Ovary (tissue), 9 donors: ENCODE results near the gene ZMIZ1. TPM values are rescaled to one million over a fixed set of nuclear protein-coding genes. Genes with fewer than 3 reads are reported as not detected.

Source experiments
- DNase-seq, 5 donors: peaks; one replicate each; pipeline ENCODE4 v3.0.0-alpha.2; 2019 to 2020
- H3K27ac ChIP-seq, 2 donors: fragments of 200-600 bp; one replicate each; pipeline versions ENCODE4 v1.5.1 to v1.8.0; 2019 to 2022
- H3K27me3 ChIP-seq: fragments of 200-600 bp; one replicate; pipeline ENCODE4 v1.8.0; 2022
- H3K36me3 ChIP-seq: fragments of 200-600 bp; sonication (generic); one replicate; pipeline ENCODE4 v1.5.1; 2019
- H3K4me1 ChIP-seq: one replicate; pipeline ENCODE4 v1.8.1; 2013; ENCODE audit warnings: mild to moderate bottlenecking, moderate library complexity; ENCODE audit not compliant: insufficient read depth
- H3K4me3 ChIP-seq: fragments of 200-600 bp; sonication (generic); one replicate; pipeline ENCODE4 v1.5.1; 2017
- H3K9me3 ChIP-seq, 2 donors: fragments of 200-600 bp in 1 of 2; sonication (generic) in 1 of 2; one replicate each; pipeline versions ENCODE4 v1.5.1 to v1.8.1; 2013 to 2019; ENCODE audit warnings: mild to moderate bottlenecking in 1 of 2, moderate library complexity in 1 of 2
- CTCF ChIP-seq, 3 donors: fragments of 450-650 bp in 2 of 3; fragments of 200-600 bp in 1 of 3; IDR thresholded peaks; one replicate each; pipeline versions ENCODE4 v1.5.1 to v1.8.0; 2016 to 2022; ENCODE audit warnings: antibody characterized with exemption in 3 of 3, mild to moderate bottlenecking in 1 of 3
- EP300 ChIP-seq: sonication (generic); formaldehyde crosslinking; IDR thresholded peaks from one replicate; pipeline ENCODE4 v1.6.1; 2017; ENCODE audit warnings: antibody characterized with exemption
- POLR2A ChIP-seq: fragments of 450-650 bp; IDR thresholded peaks from one replicate; pipeline ENCODE4 v1.6.1; 2017; ENCODE audit warnings: antibody characterized with exemption, mild to moderate bottlenecking, moderate library complexity
- WGBS, 3 donors: extraction: QIAGEN DNeasy Blood & Tissue Kit in 1 of 3; methylation state at CpG; one replicate each; pipeline versions ENCODE4 v1.1.5 to v1.1.7; 2013 to 2017; 5-methylcytosine and 5-hydroxymethylcytosine counted together
- intact Hi-C, 4 donors: fragments of 100-400 bp; cut with DNase I; formaldehyde crosslinking; loops; one replicate each; pipeline versions ENCODE4 v1.11.0 to v1.15.1; 2022 to 2023
- polyA plus RNA-seq, 2 donors: library from polyadenylated mRNA; stranded (reverse); fragments of 200-250 nt in 1 of 2; fragments of 350-450 nt in 1 of 2; fragmentation: Illumina TruSeq in 1 of 2; extraction: RNeasy Lipid Tissue Mini Kit (QIAGEN cat#74804) in 1 of 2; gene quantifications; one replicate each; pipeline ENCODE4 v1.2.3, GENCODE V29; 2013 to 2014
- total RNA-seq, 7 donors: library from RNA; depleted of rRNA in 2 of 7; stranded (reverse); fragments of >200 nt in 2 of 7; fragmentation: NEBNext Ultra II Directional in 3 of 7; extraction: Animal tissue kit (Norgen Biotek cat#: 25700) in 3 of 7; gene quantifications; one replicate each; pipeline versions ENCODE4 v1.1.0 to v1.2.4, GENCODE V29; 2016 to 2023
- donor health status: DM: no; HTN: no; CAD: no; lungs with moderate emphysema.
- donor health status: DM: no; HTN: no; CAD: no.
- donor health status: Bipolar disorder and iron deficiency.
- donor health status: DM: yes; HTN: yes; CAD: no.
- donor health status: DM: no; HTN: no; CAD: no.
- donor health status: DM: yes; HTN: yes; CAD: no.

ZMIZ1 gene
- total and polyA plus RNA-seq, 9 donors, result 30.3 to 117 (median 69.1) TPM

- H3K9me3 ChIP-seq, result no peaks in the 10 kb centered on the region
- H3K4me3 ChIP-seq, result no peak overlapping the region
- H3K27me3 ChIP-seq, result no peaks in the 10 kb centered on the region
- H3K27ac ChIP-seq, result peak overlapping the region in 1 of 2 donors; percentile 16
- no peaks in the 10 kb centered on the region for H3K36me3 ChIP-seq
- intact Hi-C loops, result loop anchor here in 1 of 4 donors (10.0 kb wide), 1 partner anchor 862 kb away; no protein-coding TSS in a partner anchor
- WGBS, 3 donors, result 97 to 100% (median 98%) methylated on average over 2 of the region's 2 CpGs
- no peak for DNase-seq
- TF ChIP-seq CTCF (IDR thresholded peaks at IDR 0.05) (no peak), EP300 (no peak), POLR2A (no peak)
- H3K4me1 ChIP-seq, result peaks cover 57% of the 10 kb centered on the region
Measured at GRCh38 chr10:79086822-79087221, 18.1 kb downstream of the ZMIZ1 start.

GRCh38 chr10:79087721-79088120, 19.0 kb downstream of the ZMIZ1 start:
- no peaks in the 10 kb centered on the region for H3K36me3 ChIP-seq
- no peaks in the 10 kb centered on the region for H3K27me3 ChIP-seq
- no peak overlapping the region for H3K4me3 ChIP-seq
- H3K4me1 ChIP-seq, result peaks cover 52% of the 10 kb centered on the region
- TF ChIP-seq POLR2A (no peak), EP300 (no peak), CTCF (IDR thresholded peaks at IDR 0.05) (no peak)
- WGBS, 3 donors, result 60 to 63% (median 62%) methylated on average over 6 of the region's 6 CpGs
- no peak for DNase-seq
- intact Hi-C loops, result loop anchor here in 1 of 4 donors (10.0 kb wide), 1 partner anchor 863 kb away; no protein-coding TSS in a partner anchor
- no peak overlapping the region for H3K27ac ChIP-seq
- H3K9me3 ChIP-seq, result no peaks in the 10 kb centered on the region

- intact Hi-C loops, result loop anchor here in 1 of 4 donors (10.0 kb wide), 1 partner anchor 863 kb away; no protein-coding TSS in a partner anchor
- WGBS, 3 donors, result 72 to 85% (median 78%) methylated on average over 6 to 8 of the region's 8 CpGs
Measured at GRCh38 chr10:79088176-79088575, 19.4 kb downstream of the ZMIZ1 start.

GRCh38 chr10:79088613-79089355, 20.0 kb downstream of the ZMIZ1 start:
- H3K27me3 ChIP-seq, result no peaks in the 10 kb centered on the region
- H3K9me3 ChIP-seq, result no peaks in the 10 kb centered on the region
- H3K27ac ChIP-seq, result no peak overlapping the region
- DNase-seq, result peak in 1 of 5 donors; percentile 27
- TF ChIP-seq CTCF (IDR thresholded peaks at IDR 0.05), result no peak
- no peak for TF ChIP-seq POLR2A
- TF ChIP-seq EP300, result no peak
- WGBS, 3 donors, result 78 to 85% (median 80%) methylated on average over 15 of the region's 15 CpGs
- intact Hi-C loops, result loop anchor here in 1 of 4 donors (10.0 kb wide), 1 partner anchor 864 kb away; no protein-coding TSS in a partner anchor
- H3K4me1 ChIP-seq, result peaks cover 46% of the 10 kb centered on the region
- H3K4me3 ChIP-seq, result no peak overlapping the region
- H3K36me3 ChIP-seq, result no peaks in the 10 kb centered on the region

More at GRCh38 chr10:79088176-79088575, 19.4 kb downstream of the ZMIZ1 start:
- Histone ChIP-seq H3K4me3 (no peak overlapping the region), H3K36me3 (no peaks in the 10 kb centered on the region), H3K4me1 (peaks cover 47% of the 10 kb centered on the region), H3K9me3 (no peaks in the 10 kb centered on the region), H3K27me3 (no peaks in the 10 kb centered on the region), H3K27ac (no peak overlapping the region)
- DNase-seq, result peak in 1 of 5 donors; percentile 22
- no peak for TF ChIP-seq CTCF (IDR thresholded peaks at IDR 0.05)
- no peak for TF ChIP-seq EP300
- TF ChIP-seq POLR2A, result no peak
